H1 (cell line): ENCODE results near the gene PLD2. TPM values are rescaled to one million over a fixed set of nuclear protein-coding genes. Genes with fewer than 3 reads are reported as not detected.
"Not testable (repeated sequence)": the region's sequence is repeated elsewhere in the genome, so short reads cannot be mapped to it uniquely, and the experiment has no call there.

ENCODE experiments used
- CTCF ChIA-PET: fragments of 300-600 bp; sonication (Branson Sonifier 250); formaldehyde crosslinking; loops from one replicate; lab custom pipeline; 2021; ENCODE audit not compliant: partially characterized antibody; lab: Charles Lee
- POLR2A ChIA-PET: fragments of 300-600 bp; sonication (Branson Sonifier 250); formaldehyde crosslinking; loops from one replicate; lab custom pipeline; 2021; ENCODE audit warnings: inconsistent platforms; ENCODE audit not compliant: partially characterized antibody; lab: Charles Lee
- DNase-seq, 2 experiments: peaks; one replicate each; pipeline versions ENCODE4 v3.0.0 to v3.0.0-alpha.2; 2010 to 2022; ENCODE audit warnings: low spot score in 2 of 2, low read depth in 1 of 2, mixed read lengths in 1 of 2
- FAIRE-seq: peaks from 2 replicates; lab custom pipeline; 2011; peaks lifted over from hg19 to GRCh38; lab: Jason Lieb, UNC
- H2AFZ ChIP-seq: 2 replicates; pipeline ENCODE4 v1.8.1; 2012; ENCODE audit warnings: low read length, inconsistent platforms
- H2AK5ac ChIP-seq: 2 replicates; pipeline ENCODE4 v1.6.1; 2013; ENCODE audit warnings: low read depth, low read length
- H2BK120ac ChIP-seq: replicated peaks from 2 replicates; pipeline ENCODE3; 2013; ENCODE audit warnings: low read depth, low read length, inconsistent platforms
- H2BK12ac ChIP-seq: 2 replicates; pipeline ENCODE4 v1.6.1; 2013; ENCODE audit warnings: low read depth, low read length
- H2BK15ac ChIP-seq: 2 replicates; pipeline ENCODE4 v1.6.1; 2013; ENCODE audit warnings: low read length
- H2BK20ac ChIP-seq: 2 replicates; pipeline ENCODE4 v1.6.1; 2013; ENCODE audit warnings: low read length
- H2BK5ac ChIP-seq: 2 replicates; pipeline ENCODE4 v1.6.1; 2013; ENCODE audit warnings: low read depth, low read length
- H3K14ac ChIP-seq: 2 replicates; pipeline ENCODE4 v1.6.1; 2013; ENCODE audit warnings: inconsistent platforms; ENCODE audit not compliant: insufficient read length
- H3K18ac ChIP-seq: 2 replicates; pipeline ENCODE4 v1.6.1; 2013; ENCODE audit warnings: low read length; ENCODE audit errors: extremely low read depth
- H3K23ac ChIP-seq: 2 replicates; pipeline ENCODE4 v1.6.1; 2013; ENCODE audit warnings: inconsistent platforms; ENCODE audit not compliant: insufficient read length
- H3K23me2 ChIP-seq: 2 replicates; pipeline ENCODE4 v1.6.1; 2013; ENCODE audit warnings: low read depth, low read length
- H3K27ac ChIP-seq: 2 replicates; pipeline ENCODE4 v1.6.1; 2011; ENCODE audit warnings: low read depth, low read length, inconsistent platforms
- H3K27me3 ChIP-seq, 4 experiments: replicated peaks in 1 of 4; 1 replicate in 1 of 4; 2 replicates in 3 of 4; pipeline versions ENCODE4 v1.6.1 to v1.8.1; 2011 to 2013; ENCODE audit warnings: low read length in 3 of 4, mild to moderate bottlenecking in 3 of 4, inconsistent platforms in 2 of 4, mixed read lengths in 2 of 4, moderate library complexity in 1 of 4; ENCODE audit not compliant: control insufficient read depth in 3 of 4, insufficient read depth in 3 of 4; ENCODE audit errors: extremely low read depth in 1 of 4
- H3K36me3 ChIP-seq, 4 experiments: 2 replicates each; pipeline versions ENCODE4 v1.6.1 to v1.8.1; 2011 to 2013; ENCODE audit warnings: mild to moderate bottlenecking in 4 of 4, low read length in 3 of 4, moderate library complexity in 2 of 4, control low read depth in 1 of 4, inconsistent platforms in 1 of 4; ENCODE audit not compliant: insufficient read depth in 4 of 4, control insufficient read depth in 2 of 4
- H3K4ac ChIP-seq: replicated peaks from 2 replicates; pipeline ENCODE3; 2013; ENCODE audit warnings: low read length, low read depth, mixed read lengths, inconsistent platforms; ENCODE audit not compliant: insufficient read length
- H3K4me1 ChIP-seq, 4 experiments: replicated peaks in 1 of 4; 1 replicate in 1 of 4; 2 replicates in 3 of 4; pipeline versions ENCODE4 v1.6.1 to v1.8.1; 2011 to 2013; ENCODE audit warnings: low read length in 3 of 4, inconsistent platforms in 2 of 4, mixed read lengths in 1 of 4; ENCODE audit not compliant: insufficient read depth in 4 of 4, control insufficient read depth in 3 of 4
- H3K4me2 ChIP-seq, 2 experiments: 2 replicates each; pipeline versions ENCODE4 v1.6.1 to v1.8.1; 2011 to 2013; ENCODE audit warnings: low read depth in 2 of 2, low read length in 2 of 2, control low read depth in 1 of 2, inconsistent platforms in 1 of 2, mild to moderate bottlenecking in 1 of 2; ENCODE audit not compliant: insufficient read depth in 1 of 2
- H3K4me3 ChIP-seq, 4 experiments: fragments of 200-600, 300-600 bp in 1 of 4; sonication (generic), shearing (Covaris generic), sonication (Bioruptor Twin) in 1 of 4; 2 replicates each; pipeline versions ENCODE4 v1.5.1 to v1.8.1; 2011 to 2016; ENCODE audit warnings: low read length in 4 of 4, low read depth in 3 of 4, control low read depth in 2 of 4, inconsistent platforms in 2 of 4, mild to moderate bottlenecking in 2 of 4, mixed read lengths in 1 of 4, moderate library complexity in 1 of 4; ENCODE audit not compliant: insufficient read depth in 2 of 4; ENCODE audit errors: extremely low read depth in 1 of 4
- H3K56ac ChIP-seq: replicated peaks from 2 replicates; pipeline ENCODE3; 2013; ENCODE audit warnings: low read depth, mild to moderate bottlenecking, mixed read lengths, low read length, inconsistent platforms; ENCODE audit not compliant: insufficient read length
- H3K79me1 ChIP-seq: 2 replicates; pipeline ENCODE4 v1.6.1; 2013; ENCODE audit warnings: low read depth, low read length, control low read depth
- H3K79me2 ChIP-seq, 2 experiments: 2 replicates each; pipeline versions ENCODE4 v1.6.1 to v1.8.1; 2012 to 2013; ENCODE audit warnings: low read length in 2 of 2, mild to moderate bottlenecking in 2 of 2, inconsistent platforms in 1 of 2; ENCODE audit not compliant: insufficient read depth in 2 of 2, control insufficient read depth in 1 of 2
- H3K9ac ChIP-seq, 4 experiments: replicated peaks in 1 of 4; 1 replicate in 1 of 4; 2 replicates in 3 of 4; pipeline versions ENCODE4 v1.6.1 to v1.8.1; 2011 to 2013; ENCODE audit warnings: low read depth in 3 of 4, low read length in 3 of 4, control low read depth in 2 of 4, mild to moderate bottlenecking in 2 of 4, moderate library complexity in 2 of 4, inconsistent platforms in 1 of 4; ENCODE audit errors: extremely low read depth in 1 of 4
- H3K9me3 ChIP-seq, 2 experiments: 2 replicates each; pipeline versions ENCODE4 v1.6.1 to v1.8.1; 2012 to 2013; ENCODE audit warnings: mild to moderate bottlenecking in 2 of 2, moderate library complexity in 2 of 2, control low read depth in 1 of 2, inconsistent platforms in 1 of 2, low read depth in 1 of 2, low read length in 1 of 2, mixed read lengths in 1 of 2; ENCODE audit not compliant: insufficient read depth in 2 of 2
- H4K20me1 ChIP-seq, 2 experiments: replicated peaks in 1 of 2; 2 replicates each; pipeline versions ENCODE3 to v1.8.1; 2011 to 2013; ENCODE audit warnings: inconsistent platforms in 2 of 2, low read length in 2 of 2, mild to moderate bottlenecking in 1 of 2; ENCODE audit not compliant: insufficient read depth in 2 of 2, control insufficient read depth in 1 of 2
- H4K5ac ChIP-seq: 2 replicates; pipeline ENCODE4 v1.6.1; 2013; ENCODE audit warnings: low read length, low read depth, mixed read lengths, inconsistent platforms; ENCODE audit not compliant: insufficient read length
- H4K8ac ChIP-seq: 2 replicates; pipeline ENCODE4 v1.8.0; 2013; ENCODE audit warnings: mild to moderate bottlenecking, moderate library complexity, low read length, inconsistent platforms; ENCODE audit not compliant: insufficient read depth; ENCODE audit errors: extremely low read depth
- H4K91ac ChIP-seq: replicated peaks from 2 replicates; pipeline ENCODE3; 2013; ENCODE audit warnings: low read length, mixed read lengths, inconsistent platforms; ENCODE audit not compliant: insufficient read length
- WGBS, 2 experiments: shearing (Covaris generic) in 1 of 2; methylation state at CpG; one replicate each; pipeline versions ENCODE4 v1.1.6 to v1.1.7; 2013 to 2015; ENCODE audit warnings: low lambda C conversion rate in 2 of 2, mixed read lengths in 2 of 2, inconsistent platforms in 1 of 2, low coverage in 1 of 2, missing lambda C conversion rate in 1 of 2; ENCODE audit not compliant: insufficient replicate concordance in 2 of 2, insufficient coverage in 1 of 2, insufficient read length in 1 of 2; ENCODE audit errors: extremely low coverage in 1 of 2, missing lambda C conversion rate in 1 of 2; 5-methylcytosine and 5-hydroxymethylcytosine counted together
- polyA plus RNA-seq, 7 experiments: library from polyadenylated mRNA; depleted of rRNA in 3 of 7; stranded (reverse) in 5 of 7; unstranded in 2 of 7; fragments of >200 nt in 5 of 7; fragments of 200-250 nt in 2 of 7; gene quantifications; 1 replicate in 5 of 7; 2 replicates in 1 of 7; 4 replicates in 1 of 7; pipeline versions ENCODE4 v1.2.1 to v1.2.3, GENCODE V29; 2011 to 2013; ENCODE audit warnings: missing spikeins in 2 of 7, mixed read lengths in 2 of 7
- total RNA-seq: library from RNA; stranded (reverse); fragmentation: NEBNext Ultra II Directional; extraction: Animal tissue kit (Norgen Biotek cat#: 25700); gene quantifications from 2 replicates; pipeline ENCODE4 v1.2.1, GENCODE V29; 2021

Gene PLD2
- total and polyA plus RNA-seq, 2 of the 8 experiments (the other 6 are each of a cell fraction or from before 2014, with no cell fraction given) = 44.3 to 48.4 TPM

GRCh38 chr17:4869058-4869998, 62.4 kb downstream of the PLD2 start:
- not testable (repeated sequence) for H3K4ac ChIP-seq, H2BK5ac ChIP-seq, H4K20me1 ChIP-seq

More at GRCh38 chr17:4869058-4869998, 62.4 kb downstream of the PLD2 start:
- H2BK15ac ChIP-seq, H3K4me3 ChIP-seq, H3K4me1 ChIP-seq, H3K23me2 ChIP-seq, H3K14ac ChIP-seq, H2BK12ac ChIP-seq, H2BK20ac ChIP-seq, DNase-seq, H3K79me1 ChIP-seq, H3K18ac ChIP-seq, H4K8ac ChIP-seq, H2AFZ ChIP-seq, H3K9ac ChIP-seq, FAIRE-seq, H4K5ac ChIP-seq, H3K4me2 ChIP-seq, H3K9me3 ChIP-seq, H3K56ac ChIP-seq, H3K36me3 ChIP-seq, H2AK5ac ChIP-seq, H4K91ac ChIP-seq, H3K79me2 ChIP-seq, H3K27me3 ChIP-seq, POLR2A ChIA-PET, H3K23ac ChIP-seq, H2BK120ac ChIP-seq, H3K27ac ChIP-seq: not testable (repeated sequence)
- CTCF ChIA-PET = interaction anchor here (0.6 to 2.1 kb wide), 6 partner anchors 8 to 95 kb away, joined by 3 to 10 read pairs (median 4); no protein-coding TSS in a partner anchor
- 91% methylated on average over 20 of the region's 22 CpGs; no CpG with 5 or more reads in 1 of the 2 experiments for WGBS, 2 experiments
